Retina (tissue), 1 donor: Measurements from ENCODE around the gene RNF144A.
"Not testable (repeated sequence)": the region's sequence is repeated elsewhere in the genome, so short reads cannot be mapped to it uniquely, and the experiment has no call there.

Experiments
- DNase-seq: peaks from one replicate; pipeline ENCODE4 v3.0.0-alpha.2; 2016

Gene RNF144A

DNA sequence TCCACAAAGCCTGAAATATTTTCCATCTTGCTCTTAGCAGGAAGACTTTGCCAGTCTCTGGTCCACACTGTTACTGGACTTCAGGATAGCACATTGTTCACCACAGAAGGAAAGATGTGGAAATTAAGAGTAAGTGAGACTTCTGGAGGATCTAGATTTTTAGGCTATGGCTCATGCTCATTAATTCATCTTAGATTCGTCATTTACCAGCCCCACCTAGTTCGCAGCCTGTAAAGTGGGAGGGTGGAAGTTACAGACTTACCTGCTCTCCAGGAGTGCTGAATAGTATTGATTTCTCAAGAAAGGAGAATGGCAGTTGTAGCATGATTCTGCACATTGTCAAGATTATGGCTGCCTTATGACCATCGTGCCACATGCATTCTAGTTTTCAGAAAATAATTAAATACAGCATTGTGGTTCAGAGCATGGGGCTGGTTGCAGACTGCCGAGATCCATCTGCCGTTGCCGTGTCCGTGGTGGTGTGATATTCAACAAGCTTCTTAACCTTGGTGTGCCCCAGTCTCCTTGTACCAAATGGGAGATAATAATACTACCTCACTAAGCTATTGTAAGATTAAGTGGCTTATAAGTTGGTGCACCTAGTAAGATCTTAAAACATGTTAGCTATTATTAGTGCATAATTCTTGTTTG lies 56.8 kb downstream of the RNF144A start:
- no peak for DNase-seq

DNA sequence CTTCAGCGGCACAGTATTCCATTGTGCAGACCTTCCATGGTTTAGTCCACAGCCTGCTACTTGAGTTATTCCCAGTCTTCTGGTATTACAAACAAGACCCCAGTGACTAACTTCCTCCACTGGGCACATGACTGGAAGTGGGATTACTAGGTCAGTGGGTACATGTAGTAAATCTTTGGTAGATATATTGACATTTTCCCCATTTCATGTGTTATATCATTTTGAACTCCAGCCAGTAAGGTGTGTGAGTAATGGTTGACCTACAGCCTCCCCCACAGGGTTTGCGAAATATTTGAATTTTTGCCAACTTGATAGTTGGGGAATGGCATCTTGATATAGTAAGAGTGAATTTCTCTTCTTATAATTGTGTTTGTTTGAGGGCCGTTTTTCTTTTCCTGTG lies 58.8 kb downstream of the RNF144A start:
- no peak for DNase-seq

DNA sequence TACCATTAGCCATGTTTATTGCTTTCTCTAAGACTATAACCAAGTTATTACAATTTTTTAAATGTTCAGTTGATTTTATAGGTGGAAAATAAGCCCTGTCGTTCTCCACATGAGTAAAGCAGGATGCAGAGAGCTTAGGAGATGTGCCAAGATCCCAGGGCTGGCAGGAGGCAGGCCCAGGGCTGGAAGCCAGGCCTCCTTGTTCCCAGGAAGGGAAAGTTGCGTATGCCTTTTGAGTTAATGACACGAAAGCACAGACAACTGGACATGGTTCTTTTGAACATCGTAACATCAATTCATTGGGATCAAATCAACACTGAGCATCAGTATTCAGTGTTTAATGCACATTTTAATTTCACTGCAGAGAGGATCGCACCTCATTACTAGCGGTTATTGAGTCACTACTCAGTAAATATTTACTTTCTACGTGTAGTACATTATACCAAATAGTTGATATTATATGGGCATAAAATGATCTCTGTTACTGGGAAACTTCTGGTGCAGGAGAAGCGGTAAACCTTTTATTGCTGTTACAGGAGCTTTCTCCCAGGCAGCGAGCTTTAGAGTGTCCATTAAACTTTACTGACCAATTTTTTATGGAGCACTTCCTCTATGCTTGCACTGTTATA lies 60.0 kb downstream of the RNF144A start:
- DNase-seq = no peak

DNA sequence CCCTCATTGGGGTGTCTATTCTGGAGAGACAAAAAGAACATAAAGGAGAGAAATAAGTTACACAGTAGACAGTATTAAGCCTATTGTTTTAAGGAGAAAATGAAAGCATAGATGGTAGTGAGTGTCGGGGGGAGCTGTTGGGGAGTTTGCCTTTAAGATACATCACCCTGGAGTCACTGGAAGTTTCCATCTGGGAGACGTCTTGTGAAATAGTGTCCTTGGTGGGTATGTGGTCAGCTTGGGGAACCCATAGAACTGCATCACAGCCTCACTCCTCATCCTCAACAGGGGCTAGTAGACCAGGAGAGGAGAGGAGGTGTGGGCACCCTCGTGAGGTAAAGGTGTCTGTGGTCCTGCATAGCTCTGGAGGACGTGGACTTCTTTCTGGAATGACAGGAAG lies 60.6 kb downstream of the RNF144A start:
- DNase-seq = no peak

DNA sequence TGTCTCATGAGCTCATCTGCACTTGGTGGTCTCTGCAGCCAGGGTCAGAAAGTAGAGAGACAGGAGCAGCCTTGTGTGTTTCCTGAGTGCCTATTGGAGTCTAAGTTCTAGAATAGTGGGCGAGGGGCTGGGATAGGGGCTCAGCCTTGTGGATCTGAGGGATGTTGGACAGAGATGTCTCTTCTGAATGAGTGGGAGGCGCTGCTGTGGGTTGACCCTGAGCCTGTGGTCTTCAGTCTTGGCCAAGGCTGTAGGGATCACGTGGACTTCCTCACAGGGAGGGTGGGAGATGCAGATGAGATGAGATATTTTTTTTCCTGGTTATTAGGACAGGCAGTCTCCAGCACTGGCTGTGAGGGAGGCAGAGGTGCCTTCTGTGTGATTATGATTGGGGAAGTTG lies 61.8 kb downstream of the RNF144A start:
- DNase-seq = no peak

DNA sequence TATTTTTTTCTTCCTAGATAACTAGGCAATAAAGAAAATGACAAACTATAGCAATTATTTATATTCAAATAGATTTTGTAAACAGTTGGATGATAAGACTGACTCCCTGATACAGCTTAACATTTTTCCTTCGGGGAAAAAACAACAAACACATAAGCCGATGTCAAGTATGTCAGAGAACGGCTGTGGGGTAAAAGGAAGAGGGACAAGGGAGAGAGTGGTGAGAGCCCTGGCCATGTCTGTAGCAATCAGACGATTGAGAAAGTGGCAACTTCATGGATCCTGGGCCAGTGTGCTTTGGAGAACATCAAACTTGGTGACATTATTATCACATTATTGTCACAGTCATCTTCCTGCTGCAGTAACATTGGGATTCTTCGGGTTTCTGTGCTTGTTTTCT lies 65.2 kb downstream of the RNF144A start:
- no peak for DNase-seq

DNA sequence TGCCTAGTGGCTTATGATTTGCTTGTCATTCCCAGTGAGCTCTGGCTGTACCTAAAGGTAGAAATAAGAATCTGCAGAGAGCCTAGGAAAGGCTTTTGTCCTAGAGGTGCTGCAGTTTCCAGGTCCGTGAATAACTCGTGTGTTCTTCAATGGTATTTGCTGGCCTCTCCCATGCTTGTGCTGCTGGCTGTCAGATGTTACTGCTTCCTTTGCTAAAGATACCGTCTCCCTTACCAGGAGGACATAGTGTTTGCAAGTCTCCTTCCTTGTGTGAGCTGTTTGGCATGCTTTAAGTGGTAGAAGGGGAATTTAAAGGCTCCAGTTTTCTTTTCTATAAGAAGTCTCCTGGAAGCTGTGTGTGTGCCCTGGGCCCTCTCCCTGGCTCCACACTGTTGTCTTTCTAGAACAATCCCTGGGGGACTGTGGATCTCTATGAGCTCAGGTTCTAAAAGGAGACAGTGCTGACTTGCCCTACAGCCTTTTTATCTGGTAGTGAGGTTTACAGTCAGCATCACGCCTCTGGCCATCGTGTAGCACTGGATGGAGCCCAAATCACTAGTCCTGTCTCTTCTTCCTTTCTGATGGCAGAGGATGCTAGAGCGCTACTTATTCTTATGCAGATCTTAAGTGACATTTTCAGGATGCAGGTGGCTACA lies 65.8 kb downstream of the RNF144A start:
- no peak for DNase-seq

DNA sequence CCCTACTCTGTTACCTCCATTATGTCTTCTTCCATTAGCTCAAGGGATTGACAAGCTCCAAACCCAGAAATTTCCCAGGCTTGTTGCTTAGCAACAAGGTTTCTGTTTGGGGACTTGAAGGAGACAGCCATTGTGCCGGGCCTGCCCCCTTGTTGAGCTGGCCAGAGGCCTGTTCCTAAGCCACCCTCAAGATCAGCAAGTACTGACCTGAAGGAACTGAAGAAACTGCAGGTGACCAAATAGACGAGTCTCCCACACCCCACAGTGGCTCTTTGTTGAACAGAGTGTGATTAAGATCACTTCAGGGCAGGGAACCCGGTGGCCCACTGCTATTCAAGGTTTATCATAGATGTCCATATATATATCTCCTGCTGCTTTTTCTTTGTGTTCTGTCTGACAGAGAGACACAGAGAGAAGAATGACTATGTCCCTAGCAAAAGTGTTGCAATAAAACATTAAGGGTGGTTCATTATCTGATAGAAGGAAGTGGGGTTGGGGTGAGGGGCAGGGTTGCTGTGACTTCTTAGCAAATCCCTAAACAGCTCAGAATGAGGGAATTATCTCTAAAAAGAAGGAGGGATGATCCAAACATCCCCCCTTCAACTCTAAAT lies 69.2 kb downstream of the RNF144A start:
- peak; percentile 94 for DNase-seq

DNA sequence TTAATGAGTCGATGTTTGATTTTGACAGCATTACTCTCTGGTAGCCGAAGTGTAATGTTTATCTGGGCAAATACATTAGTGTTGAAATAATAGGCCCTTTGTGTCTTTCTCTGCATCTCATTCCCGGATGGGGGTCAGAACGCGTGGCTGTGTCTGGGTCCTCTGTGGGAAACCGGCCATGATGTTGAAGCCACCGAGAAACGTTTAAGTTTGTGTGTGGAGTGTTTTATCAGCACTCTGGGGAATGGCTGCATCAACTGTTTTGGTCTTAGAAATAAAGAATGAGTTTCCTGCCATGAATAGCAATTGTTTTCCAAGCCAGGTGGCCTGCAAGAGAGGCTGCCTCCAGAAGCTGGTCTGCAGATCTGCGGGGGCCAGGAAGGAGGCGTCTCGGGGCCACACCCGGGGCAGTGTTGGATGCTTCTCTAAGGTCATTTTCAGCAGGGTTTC lies 69.7 kb downstream of the RNF144A start:
- DNase-seq = peak; percentile 78

DNA sequence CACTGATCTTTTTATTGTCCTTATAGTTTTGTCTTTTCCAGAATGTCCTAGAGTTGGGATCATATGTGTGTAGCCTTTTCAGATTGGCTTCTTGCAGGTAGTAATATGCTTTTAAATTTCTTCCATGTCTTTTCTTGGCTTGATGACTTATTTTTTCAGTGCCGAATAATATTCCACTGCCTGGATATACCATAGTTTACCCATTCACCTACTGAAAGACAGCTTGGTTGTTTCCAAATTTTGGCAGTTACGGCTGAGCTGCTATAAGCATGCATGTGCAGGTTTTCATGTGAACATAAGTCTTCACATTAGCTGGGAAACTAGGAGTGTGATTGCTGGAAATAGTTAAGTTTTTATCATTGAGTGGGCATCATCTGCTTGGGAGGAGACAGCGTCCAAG lies 73.7 kb downstream of the RNF144A start:
- no peak for DNase-seq

DNA sequence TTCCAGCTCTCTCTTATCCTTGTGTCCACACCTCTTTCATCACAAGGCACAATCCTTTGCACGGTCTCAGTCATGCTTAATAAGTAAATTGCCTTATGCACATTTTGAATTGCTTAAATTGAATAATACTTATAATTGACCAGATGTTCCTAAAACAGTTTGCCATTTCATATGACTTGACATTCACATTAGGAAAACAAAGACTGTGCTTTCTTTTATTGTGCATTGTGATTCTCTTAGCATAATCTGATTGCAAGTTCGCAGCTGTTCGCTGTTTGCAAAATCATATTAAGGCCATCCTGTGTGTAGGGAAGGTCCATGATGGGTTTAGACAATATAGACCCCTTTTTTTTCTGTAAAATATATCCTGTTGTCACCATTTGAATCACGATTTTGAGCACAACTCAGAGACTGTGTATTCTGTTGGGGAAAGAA lies 75.6 kb downstream of the RNF144A start:
- no peak for DNase-seq

DNA sequence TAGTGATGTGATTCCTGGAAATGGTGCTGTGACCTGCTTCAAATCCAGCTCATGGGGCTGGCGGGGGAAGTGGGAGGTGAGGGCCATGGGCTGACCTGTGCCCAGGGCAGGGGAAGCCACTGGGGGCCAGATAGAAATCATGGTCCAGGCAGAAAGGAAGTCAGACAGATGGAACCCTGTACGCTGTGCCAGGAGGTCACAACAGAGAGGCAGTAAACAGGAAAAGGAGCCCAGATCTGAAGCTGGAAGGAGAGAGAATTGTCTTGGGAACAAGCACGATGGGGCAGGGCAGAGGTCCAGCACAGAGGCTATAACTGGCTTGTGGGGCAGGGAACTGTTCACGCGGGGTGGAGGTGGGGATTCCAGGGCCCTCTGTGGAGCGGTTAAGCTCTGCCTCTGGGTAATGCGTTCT lies 76.0 kb downstream of the RNF144A start:
- no peak for DNase-seq

DNA sequence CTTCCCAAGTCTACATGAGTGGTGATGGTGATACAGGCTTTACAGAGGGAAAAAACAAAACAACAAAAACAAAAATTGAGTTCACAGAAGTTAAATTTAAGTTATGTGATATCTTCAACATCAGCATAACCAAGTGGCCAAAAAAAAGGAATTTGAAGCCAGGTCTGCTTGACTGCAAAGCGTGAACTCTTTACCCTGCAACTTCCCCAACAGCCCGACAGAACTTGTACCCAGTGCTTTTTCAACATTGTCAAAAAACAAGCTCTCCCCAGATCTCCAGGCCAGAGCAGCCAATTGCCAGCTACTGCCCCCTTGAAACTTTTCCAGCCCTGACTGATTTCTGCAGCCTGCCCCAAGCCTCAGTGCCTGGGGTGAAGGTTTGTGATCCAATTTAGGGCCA lies 76.7 kb downstream of the RNF144A start:
- DNase-seq = no peak

DNA sequence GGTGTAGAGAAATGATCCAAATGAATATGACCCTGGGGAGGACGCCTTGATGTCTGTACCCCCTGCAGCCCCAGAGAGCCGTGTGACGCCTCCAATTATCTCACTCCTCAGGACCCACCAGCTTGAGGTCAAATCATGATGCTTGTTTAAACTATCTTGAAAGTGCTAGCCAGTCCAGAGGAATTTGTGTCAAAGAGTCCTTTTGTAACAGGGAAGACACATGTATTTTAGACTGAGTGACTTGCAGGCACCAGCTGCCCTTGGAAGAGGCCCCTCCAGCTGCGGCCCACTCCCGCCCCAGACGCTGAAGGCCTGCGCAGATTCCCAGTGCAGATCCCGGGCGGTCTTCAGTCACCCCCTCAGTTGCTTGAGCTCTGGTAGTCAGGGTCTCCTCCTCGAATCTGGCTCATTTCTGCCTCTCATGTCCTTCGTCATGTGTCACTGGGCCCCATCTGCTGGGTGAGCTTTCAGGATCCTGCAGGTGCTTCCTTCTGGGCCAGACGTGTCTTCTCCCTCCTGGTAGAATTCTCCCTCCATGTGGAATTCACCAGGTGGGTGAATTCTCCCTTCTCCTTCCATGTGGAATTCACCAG lies 77.4 kb downstream of the RNF144A start:
- DNase-seq = peak; percentile 66

DNA sequence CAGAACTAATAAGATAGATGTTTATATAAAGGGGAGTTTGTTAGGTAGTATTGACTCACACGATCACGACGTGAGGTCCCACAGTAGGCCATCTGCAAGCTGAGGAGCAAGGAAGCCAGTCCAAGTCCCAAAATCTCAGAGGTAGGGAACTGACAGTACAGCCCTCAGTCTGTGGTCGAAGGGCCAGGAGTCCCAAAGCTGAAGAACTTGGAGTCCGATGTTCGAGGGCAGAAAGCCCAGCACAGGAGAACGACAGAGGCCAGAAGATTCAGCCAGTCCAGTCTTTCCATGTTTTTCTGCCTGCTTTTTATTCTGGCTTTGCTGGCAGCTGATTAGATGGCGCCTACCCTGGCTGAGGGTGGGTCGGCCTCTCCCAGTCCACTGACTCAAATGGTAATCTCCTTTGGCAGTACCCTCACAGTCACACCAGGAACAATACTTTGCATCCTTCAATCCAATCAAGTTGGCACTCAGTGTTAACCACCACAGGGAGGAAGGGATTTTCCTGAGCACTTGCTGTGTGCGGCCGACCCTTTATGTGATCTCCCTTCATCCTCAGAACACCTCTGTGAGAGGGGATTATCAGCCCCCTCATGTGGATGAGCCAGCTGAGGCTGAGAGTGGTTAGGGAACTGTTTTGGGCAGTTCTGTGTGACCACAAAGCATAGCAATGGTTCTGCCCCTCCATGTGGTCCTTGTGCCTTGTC lies 78.3 kb downstream of the RNF144A start:
- peak; percentile 36 for DNase-seq

DNA sequence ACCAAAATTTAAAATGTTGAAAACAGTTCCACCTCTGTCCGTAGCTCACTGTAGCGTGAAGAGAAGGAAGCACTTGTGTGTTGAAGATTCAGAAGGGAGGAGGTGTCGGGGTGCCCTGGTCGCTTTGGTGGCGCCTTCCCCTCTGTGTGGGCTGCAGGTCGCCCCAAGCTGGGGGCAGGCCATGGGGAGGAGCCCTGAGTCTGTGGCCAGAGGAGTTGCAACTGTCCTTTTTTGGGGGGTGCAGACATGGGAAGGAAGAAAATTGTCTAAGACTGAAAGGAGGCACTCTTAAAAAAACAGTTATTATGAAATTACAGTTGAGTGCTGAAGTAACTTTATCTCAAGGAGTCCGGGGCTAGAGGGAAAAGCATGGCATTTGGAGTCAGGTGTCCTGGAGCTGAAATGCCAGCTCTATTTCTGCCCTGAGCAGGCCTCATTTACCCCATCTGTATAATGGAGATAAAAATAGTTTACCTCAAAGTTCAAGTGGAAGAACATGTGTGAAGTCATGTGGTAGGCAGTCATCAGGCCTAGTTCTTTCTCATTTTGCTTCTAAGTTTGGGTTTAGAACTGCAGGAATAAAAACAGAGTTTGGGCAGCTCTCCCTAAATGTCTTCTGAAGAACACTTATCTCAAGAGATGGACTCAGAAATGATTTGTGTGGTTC lies 82.1 kb downstream of the RNF144A start:
- DNase-seq = no peak

DNA sequence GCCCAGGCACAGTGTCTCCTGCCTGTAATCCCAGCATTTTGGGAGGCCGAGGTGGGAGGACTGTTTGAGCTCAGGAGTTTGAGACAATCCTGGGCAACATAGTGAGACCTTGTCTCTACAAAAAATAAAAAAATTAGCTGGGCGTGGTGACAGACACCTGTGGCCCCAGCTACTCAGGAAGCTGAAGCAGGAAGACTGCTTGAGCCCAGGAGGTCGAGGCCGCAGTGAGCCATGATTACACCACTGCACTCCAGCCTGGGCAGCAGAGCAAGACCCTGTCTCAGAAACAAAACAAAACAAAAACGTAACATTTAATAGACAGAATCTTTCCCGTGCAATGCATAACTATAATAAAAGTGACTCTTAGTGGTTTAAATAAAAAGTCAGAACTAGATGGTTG lies 84.2 kb downstream of the RNF144A start:
- not testable (repeated sequence) for DNase-seq

DNA sequence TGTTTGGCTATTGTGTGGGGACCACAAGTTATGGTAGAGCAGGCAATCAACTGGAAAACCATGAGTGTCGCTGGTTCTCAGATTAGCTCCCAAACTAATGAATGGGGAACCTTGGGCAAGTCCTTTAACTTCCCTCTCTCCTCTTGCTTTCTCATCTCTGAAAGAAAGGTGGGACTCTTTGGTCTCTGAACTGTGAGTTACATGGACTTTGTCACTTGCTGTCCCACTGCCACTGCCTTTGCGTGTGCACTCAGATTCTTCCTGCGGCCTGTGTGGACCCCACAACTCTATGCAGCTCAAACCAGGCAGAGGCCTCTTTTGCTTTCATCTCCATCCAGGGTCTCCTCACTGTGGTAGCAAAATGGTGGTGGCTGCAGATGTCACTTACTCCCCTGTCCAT lies 86.7 kb downstream of the RNF144A start:
- no peak for DNase-seq

DNA sequence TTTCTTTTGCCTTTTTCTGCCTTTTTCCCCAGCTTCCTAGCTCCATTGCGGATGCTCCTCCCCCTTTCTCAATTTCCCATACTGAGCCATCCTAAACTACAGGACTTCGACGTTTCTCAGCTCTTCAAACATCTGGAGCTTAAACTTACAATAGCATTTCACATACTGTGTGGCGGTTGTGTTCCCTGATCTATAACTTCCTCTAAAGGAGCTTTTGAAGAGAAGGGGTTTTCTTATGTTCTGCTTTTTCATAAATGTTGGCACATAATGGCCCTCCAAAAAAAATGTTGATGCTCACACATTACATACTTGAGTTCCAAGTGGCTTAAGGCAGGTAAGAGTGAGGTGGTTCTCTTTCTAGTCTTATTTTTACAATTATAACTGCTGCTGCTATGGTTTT lies 87.4 kb downstream of the RNF144A start:
- DNase-seq = no peak

DNA sequence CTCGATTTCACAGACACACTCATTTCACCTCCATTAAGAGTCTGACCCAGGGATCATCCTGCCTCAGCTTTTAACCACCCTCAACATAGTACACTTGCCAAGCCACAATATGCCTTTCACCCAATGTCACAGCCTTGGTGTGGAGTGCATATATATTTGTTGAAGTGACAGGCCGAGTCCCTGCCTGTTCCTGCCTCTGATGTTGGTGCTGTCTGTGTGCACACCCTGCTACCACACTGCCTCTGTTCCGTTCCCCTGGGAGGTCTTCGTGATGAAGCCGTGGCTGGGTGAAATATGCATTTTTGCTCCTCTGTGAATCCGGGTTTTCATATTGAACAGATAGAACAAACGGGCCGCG lies 90.3 kb downstream of the RNF144A start:
- no peak for DNase-seq

DNA sequence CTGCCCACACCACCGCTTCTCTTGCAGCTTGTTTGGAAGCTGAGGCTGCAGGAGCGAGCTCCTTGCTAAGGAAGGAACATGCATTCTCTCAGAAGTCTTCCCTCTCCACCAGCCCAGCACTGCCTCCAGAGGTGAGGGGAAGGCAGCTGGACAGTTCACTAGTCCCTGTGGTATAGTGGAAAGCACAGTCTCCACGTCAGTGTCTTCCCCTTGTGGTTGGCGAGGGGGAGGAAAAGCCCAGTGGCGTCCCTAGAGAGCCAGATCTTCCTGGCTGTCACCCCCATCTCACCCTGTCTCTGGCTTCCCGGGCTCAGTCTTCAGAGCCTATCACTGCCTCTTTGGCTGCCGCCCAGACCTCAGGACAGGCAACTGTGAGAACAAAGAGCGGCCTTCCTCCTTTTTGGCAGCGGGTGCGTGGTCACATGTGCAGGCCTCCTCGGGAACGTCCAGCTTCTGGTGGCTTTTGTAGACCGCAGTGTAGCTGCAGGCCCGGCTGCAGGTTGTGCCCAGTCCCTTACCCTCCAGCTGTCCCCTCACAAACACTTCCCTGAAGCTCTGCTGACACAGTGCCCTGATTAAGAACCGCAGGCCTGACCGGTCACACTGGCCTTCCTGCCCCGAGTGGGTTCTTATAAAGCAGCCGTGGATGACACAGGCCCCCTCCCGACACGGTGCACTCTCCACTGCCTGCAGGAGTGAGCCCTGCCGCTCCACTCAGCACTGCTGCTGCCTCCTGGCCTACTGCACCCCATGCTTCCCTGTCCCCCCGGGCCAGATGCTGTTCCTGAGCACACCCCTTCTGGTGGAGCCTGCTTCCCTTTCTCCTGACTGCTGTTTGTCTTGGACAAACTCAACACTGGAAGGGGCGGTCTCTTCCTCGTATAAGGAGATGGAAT lies 90.9 kb downstream of the RNF144A start:
- peak; percentile 61 for DNase-seq
